Nephron (organoid): Measurements from ENCODE around the gene POP4.

Source experiments
- H3K27ac Mint-ChIP-seq, 3 experiments: 2 replicates each; pipeline ENCODE4 v1.8.0; 2020; ENCODE audit warnings: mixed read lengths in 3 of 3, mild to moderate bottlenecking in 2 of 3, moderate library complexity in 1 of 3
- H3K27me3 Mint-ChIP-seq: 2 replicates; pipeline ENCODE4 v1.8.0; 2021; ENCODE audit warnings: low read depth, mild to moderate bottlenecking, moderate library complexity, mixed read lengths
- H3K36me3 Mint-ChIP-seq: 2 replicates; pipeline ENCODE4 v1.8.0; 2020; ENCODE audit warnings: low read depth, mixed read lengths
- H3K4me1 Mint-ChIP-seq: 2 replicates; pipeline ENCODE4 v1.8.0; 2020; ENCODE audit warnings: mixed read lengths
- H3K4me3 Mint-ChIP-seq, 3 experiments: 2 replicates each; pipeline ENCODE4 v1.8.0; 2020; ENCODE audit warnings: mild to moderate bottlenecking in 3 of 3, mixed read lengths in 3 of 3, moderate library complexity in 2 of 3
- H3K9me3 Mint-ChIP-seq: 2 replicates; pipeline ENCODE4 v1.8.0; 2020; ENCODE audit warnings: mixed read lengths
- CTCF ChIP-seq, 3 experiments: fragments of 200-600 bp; sonication (generic); IDR thresholded peaks; one replicate each; pipeline ENCODE4 v1.5.0; 2021; ENCODE audit warnings: antibody characterized with exemption in 3 of 3; ENCODE audit not compliant: unreplicated experiment in 3 of 3

The POP4 gene

GRCh38 chr19:29567366-29567915 lies 38.6 kb upstream of the POP4 start:
- peaks cover 42% of the 10 kb centered on the region for H3K27me3 Mint-ChIP-seq
- no peaks in the 10 kb centered on the region for H3K36me3 Mint-ChIP-seq
- no peak overlapping the region for H3K4me3 Mint-ChIP-seq
- H3K4me1 Mint-ChIP-seq: no peaks in the 10 kb centered on the region
- no peaks in the 10 kb centered on the region for H3K9me3 Mint-ChIP-seq
- H3K27ac Mint-ChIP-seq: no peak overlapping the region
- no peak for TF ChIP-seq CTCF (IDR thresholded peaks at IDR 0.05; ENCODE audit: unreplicated experiment in 3 of 3)

- no peak for TF ChIP-seq CTCF (IDR thresholded peaks at IDR 0.05; ENCODE audit: unreplicated experiment in 3 of 3)
- Mint-ChIP-seq H3K27ac (no peak overlapping the region), H3K27me3 (peaks cover 46% of the 10 kb centered on the region)
Observed at GRCh38 chr19:29568036-29569025, 37.8 kb upstream of the POP4 start.

GRCh38 chr19:29569038-29569911 lies 36.8 kb upstream of the POP4 start:
- no peaks in the 10 kb centered on the region for H3K36me3 Mint-ChIP-seq
- H3K4me3 Mint-ChIP-seq: no peak overlapping the region
- peaks cover 55% of the 10 kb centered on the region for H3K27me3 Mint-ChIP-seq
- H3K9me3 Mint-ChIP-seq: no peaks in the 10 kb centered on the region
- TF ChIP-seq CTCF (IDR thresholded peaks at IDR 0.05; ENCODE audit: unreplicated experiment in 3 of 3): no peak
- H3K27ac Mint-ChIP-seq: no peak overlapping the region
- no peaks in the 10 kb centered on the region for H3K4me1 Mint-ChIP-seq

More at GRCh38 chr19:29568036-29569025, 37.8 kb upstream of the POP4 start:
- no peaks in the 10 kb centered on the region for H3K36me3 Mint-ChIP-seq
- H3K4me3 Mint-ChIP-seq: no peak overlapping the region
- H3K9me3 Mint-ChIP-seq: no peaks in the 10 kb centered on the region
- no peaks in the 10 kb centered on the region for H3K4me1 Mint-ChIP-seq

GRCh38 chr19:29571181-29571580 lies 34.9 kb upstream of the POP4 start:
- Mint-ChIP-seq H3K4me1 (peaks cover 10% of the 10 kb centered on the region), H3K36me3 (no peaks in the 10 kb centered on the region), H3K27ac (no peak overlapping the region), H3K27me3 (peaks cover 66% of the 10 kb centered on the region), H3K9me3 (no peaks in the 10 kb centered on the region), H3K4me3 (no peak overlapping the region)
- TF ChIP-seq CTCF (IDR thresholded peaks at IDR 0.05; ENCODE audit: unreplicated experiment in 3 of 3): no peak

GRCh38 chr19:29573486-29573885 lies 32.6 kb upstream of the POP4 start:
- no peaks in the 10 kb centered on the region for H3K36me3 Mint-ChIP-seq
- H3K9me3 Mint-ChIP-seq: no peaks in the 10 kb centered on the region
- no peak overlapping the region for H3K4me3 Mint-ChIP-seq
- H3K27ac Mint-ChIP-seq: no peak overlapping the region
- peaks cover 12% of the 10 kb centered on the region for H3K4me1 Mint-ChIP-seq
- no peak for TF ChIP-seq CTCF (IDR thresholded peaks at IDR 0.05; ENCODE audit: unreplicated experiment in 3 of 3)
- H3K27me3 Mint-ChIP-seq: peaks cover 83% of the 10 kb centered on the region
